K562 (cell line): ENCODE results near the gene RALGPS1.

Experiments used
- CEBPB ChIP-seq: fragments of 450-650 bp; IDR thresholded peaks from 2 replicates; pipeline ENCODE4 v1.6.1; 2016; ENCODE audit warnings: missing genetic modification characterization, missing compliant biosample characterization
- FOXP1 ChIP-seq: sonication (generic); formaldehyde crosslinking; IDR thresholded peaks from 2 replicates; pipeline ENCODE4 v1.8.0; 2022; ENCODE audit warnings: mild to moderate bottlenecking, missing genetic modification reagents
- POLR2A ChIP-seq: fragments of 450-650 bp; conservative IDR thresholded peaks from 2 replicates; pipeline ENCODE4 v1.6.1; 2016
- SMAD4 ChIP-seq: fragments of 250-450 bp; sonication (Bioruptor Pico); conservative IDR thresholded peaks from 2 replicates; pipeline ENCODE4 v1.8.0; 2021; ENCODE audit warnings: inconsistent platforms, mild to moderate bottlenecking, moderate library complexity
- ZKSCAN8 ChIP-seq: fragments of 200-800 bp; sonication (Bioruptor generic); IDR thresholded peaks from 2 replicates; pipeline ENCODE4 v1.6.1; 2016; ENCODE audit warnings: missing genetic modification characterization, missing compliant biosample characterization
- ZNF140 ChIP-seq: fragments of 250-450 bp; sonication (Bioruptor Pico); IDR thresholded peaks from 2 replicates; pipeline ENCODE4 v1.8.0; 2021; ENCODE audit warnings: moderate library complexity, mild to moderate bottlenecking, inconsistent platforms

GRCh38 chr9:127053057-127053821 lies 138.7 kb downstream of the RALGPS1 start:
- no peak for TF ChIP-seq CEBPB (tag)
- no peak for TF ChIP-seq ZKSCAN8 (CRISPR knock-in tag)
- no peak for TF ChIP-seq FOXP1 (CRISPR knock-in tag)
- no peak for TF ChIP-seq ZNF140
- no peak for TF ChIP-seq POLR2A
- TF ChIP-seq SMAD4 (CRISPR knock-in tag) = no peak
